Lung microvascular endothelial cell (primary cell): ENCODE data around the gene MYZAP. TPM values are rescaled to one million over a fixed set of nuclear protein-coding genes. Genes with fewer than 3 reads are reported as not detected.
A peak's percentile ranks its signal among the peaks of the same experiment; 100 is the strongest.

Source experiments
- DNase-seq, 2 donors: peaks; one replicate each; pipeline versions ENCODE4 v3.0.0 to v3.0.0-alpha.2; 2010; ENCODE audit warnings: low read depth in 2 of 2
- total RNA-seq: library from RNA; depleted of rRNA; stranded (reverse); fragments of >200 nt; gene quantifications from 2 replicates; pipeline ENCODE4 v1.2.1, GENCODE V29; 2014

The MYZAP gene
- total RNA-seq, 1 donor from 2014 or later = 86.3 TPM

GRCh38 chr15:57562196-57562769, 29.4 kb upstream of the MYZAP start:
- peak in 1 of 2 donors; percentile 48 for DNase-seq

- peak; percentile 29 to 33 for DNase-seq
These were observed 28.3 kb upstream of the MYZAP start for GRCh38 chr15:57563416-57563815.

- peak; percentile 51 to 89 for DNase-seq
These were observed 26.4 kb upstream of the MYZAP start for GRCh38 chr15:57565311-57565710.

GRCh38 chr15:57566834-57567233, 24.9 kb upstream of the MYZAP start:
- peak; percentile 47 to 98 for DNase-seq

- no peak for DNase-seq
These were observed 23.8 kb upstream of the MYZAP start for GRCh38 chr15:57567891-57568290.

- peak in 1 of 2 donors; percentile 68 for DNase-seq
These were observed 23.4 kb upstream of the MYZAP start for GRCh38 chr15:57568299-57568698.

- DNase-seq = no peak
These were observed 21.4 kb upstream of the MYZAP start for GRCh38 chr15:57570340-57570739.

GRCh38 chr15:57570994-57571393, 20.7 kb upstream of the MYZAP start:
- peak in 1 of 2 donors; percentile 76 for DNase-seq

GRCh38 chr15:57571725-57572124, 20.0 kb upstream of the MYZAP start:
- DNase-seq = no peak

- DNase-seq = no peak
These were observed 19.2 kb upstream of the MYZAP start for GRCh38 chr15:57572468-57572867.

GRCh38 chr15:57573151-57573550, 18.6 kb upstream of the MYZAP start:
- DNase-seq = no peak

GRCh38 chr15:57575363-57575762, 16.3 kb upstream of the MYZAP start:
- no peak for DNase-seq

GRCh38 chr15:57578288-57578900, 13.3 kb upstream of the MYZAP start:
- DNase-seq = peak; percentile 81

- DNase-seq = no peak
These were observed 11.3 kb upstream of the MYZAP start for GRCh38 chr15:57580428-57580827.

GRCh38 chr15:57580866-57581265, 10.8 kb upstream of the MYZAP start:
- no peak for DNase-seq

- DNase-seq = no peak
These were observed 9.6 kb upstream of the MYZAP start for GRCh38 chr15:57582090-57582489.

- DNase-seq = no peak
These were observed 8.4 kb upstream of the MYZAP start for GRCh38 chr15:57583282-57583681.

- DNase-seq = no peak
These were observed 8.0 kb upstream of the MYZAP start for GRCh38 chr15:57583720-57584119.

- DNase-seq = peak in 1 of 2 donors; percentile 66
These were observed 4.9 kb upstream of the MYZAP start for GRCh38 chr15:57586661-57587424.

- no peak for DNase-seq
These were observed 2.4 kb upstream of the MYZAP start for GRCh38 chr15:57589281-57589680.

- no peak for DNase-seq
These were observed 1.9 kb upstream of the MYZAP start for GRCh38 chr15:57589754-57590153.

- DNase-seq = no peak
These were observed 375 bp upstream of the MYZAP start for GRCh38 chr15:57591237-57591821.
